Panc1 (cell line): ENCODE data around the gene TMEM132C. TPM values are rescaled to one million over a fixed set of nuclear protein-coding genes. Genes with fewer than 3 reads are reported as not detected.

Experiments
- ATAC-seq: fragments of 200-7000 bp; cut with Tn5 transposase; 2 replicates; pipeline ENCODE4 v1.9.1; 2020; ENCODE audit warnings: mild to moderate bottlenecking, moderate library complexity
- BruUV-seq: library from RNA; stranded (reverse); fragments of 400-500 nt; replicated peaks from 2 replicates; lab custom pipeline; 2021; lab: Mats Ljungman, UMichigan
- CTCF ChIA-PET: fragments of 300-600 bp; sonication (Branson Sonifier 250); formaldehyde crosslinking; loops from one replicate; lab custom pipeline; 2022; ENCODE audit warnings: antibody characterized with exemption; lab: Charles Lee
- POLR2A ChIA-PET: fragments of 300-600 bp; sonication (Branson Sonifier 250); formaldehyde crosslinking; loops from one replicate; lab custom pipeline; 2022; ENCODE audit warnings: antibody characterized with exemption; lab: Charles Lee
- DNase-seq: peaks from one replicate; pipeline ENCODE4 v3.0.0-alpha.2; 2010; ENCODE audit warnings: low read depth, low spot score
- H3K27ac ChIP-seq: 2 replicates; pipeline ENCODE4 v1.5.1; 2011; ENCODE audit warnings: mild to moderate bottlenecking, low read length, inconsistent platforms
- H3K27me3 ChIP-seq: fragments of 200-500 bp; sonication (Bioruptor generic); 2 replicates; pipeline ENCODE4 v1.6.0; 2014; ENCODE audit warnings: low read length, inconsistent platforms; ENCODE audit not compliant: control insufficient read depth, insufficient read depth
- H3K36me3 ChIP-seq: fragments of 200-500 bp; sonication (Bioruptor generic); 2 replicates; pipeline ENCODE4 v1.5.1; 2014; ENCODE audit warnings: inconsistent platforms, mild to moderate bottlenecking, low read length, moderate library complexity; ENCODE audit not compliant: control insufficient read depth, insufficient read depth
- H3K4me1 ChIP-seq: 2 replicates; pipeline ENCODE4 v1.5.1; 2011; ENCODE audit warnings: inconsistent platforms, mild to moderate bottlenecking, low read length, moderate library complexity; ENCODE audit not compliant: control insufficient read depth, insufficient read depth
- H3K4me3 ChIP-seq, 2 experiments: 2 replicates each; pipeline ENCODE4 v1.5.1; 2011 to 2012; ENCODE audit warnings: low read depth in 2 of 2, low read length in 2 of 2, mild to moderate bottlenecking in 2 of 2, inconsistent platforms in 1 of 2, moderate library complexity in 1 of 2
- H3K9me3 ChIP-seq: fragments of 200-500 bp; sonication (Bioruptor generic); 2 replicates; pipeline ENCODE4 v1.5.1; 2014; ENCODE audit warnings: low read depth, mild to moderate bottlenecking, inconsistent platforms, low read length, moderate library complexity; ENCODE audit not compliant: control insufficient read depth, insufficient read depth
- CTCF ChIP-seq: fragments of 450-650 bp; IDR thresholded peaks from 2 replicates; pipeline ENCODE4 v1.5.1; 2017; ENCODE audit warnings: mild to moderate bottlenecking
- POLR2AphosphoS5 ChIP-seq: IDR thresholded peaks from 2 replicates; pipeline ENCODE4 v1.6.1; 2012; ENCODE audit warnings: mild to moderate bottlenecking, low read depth, low read length, moderate library complexity
- REST ChIP-seq, 2 experiments: IDR thresholded peaks; 2 replicates each; pipeline ENCODE4 v1.6.1; 2011 to 2012; ENCODE audit warnings: low read depth in 2 of 2, control low read depth in 1 of 2, low read length in 1 of 2, mild to moderate bottlenecking in 1 of 2, moderate library complexity in 1 of 2; ENCODE audit not compliant: insufficient read depth in 1 of 2
- SIN3A ChIP-seq: IDR thresholded peaks from 2 replicates; pipeline ENCODE4 v1.6.1; 2012; ENCODE audit warnings: low read depth, mild to moderate bottlenecking, low read length, moderate library complexity, borderline replicate concordance; ENCODE audit not compliant: insufficient read depth
- TCF7L2 ChIP-seq: IDR thresholded peaks from 2 replicates; pipeline ENCODE4 v1.6.1; 2011; ENCODE audit warnings: mild to moderate bottlenecking, low read depth, low read length, inconsistent platforms
- in situ Hi-C: cut with HindIII; loops from 2 replicates; pipeline ENCODE4 v1.10.0; 2016; ENCODE audit warnings: low sequenced_read_pairs, low pct_unique_long_range_greater_than_20kb
- intact Hi-C: fragments of 100-400 bp; cut with micrococcal nuclease; formaldehyde crosslinking; loops from one replicate; pipeline ENCODE4 v1.10.0; 2022; ENCODE audit not compliant: unreplicated experiment
- total RNA-seq: library from RNA; stranded (reverse); gene quantifications from one replicate; pipeline ENCODE4 v1.2.1, GENCODE V29; 2021; ENCODE audit not compliant: unreplicated experiment

The TMEM132C gene
- total RNA-seq, 1 experiment from 2014 or later: not detected

GRCh38 chr12:128509170-128509569, 242.2 kb downstream of the TMEM132C start:
- POLR2A ChIA-PET: no interaction called here
- BruUV-seq: no TSS peak

GRCh38 chr12:128510511-128510910, 243.5 kb downstream of the TMEM132C start:
- TF ChIP-seq TCF7L2 (no peak), POLR2AphosphoS5 (no peak), SIN3A (no peak), CTCF (no peak), REST (IDR thresholded peaks at IDR 0.05; ENCODE audit: insufficient read depth in 1 of 2, low read depth in 2 of 2, low read length in 1 of 2) (no peak)
- no TSS peak for BruUV-seq
- Histone ChIP-seq H3K36me3 (no peaks in the 10 kb centered on the region), H3K4me1 (no peaks in the 10 kb centered on the region), H3K9me3 (no peaks in the 10 kb centered on the region), H3K27ac (no peak overlapping the region), H3K27me3 (peaks cover 4% of the 10 kb centered on the region; the same call in 1 of the 2 replicates), H3K4me3 (no peak overlapping the region)
- ChIA-PET POLR2A (no interaction called here), CTCF (no interaction called here)
- intact Hi-C loops (no loop called here), in situ Hi-C loops (no loop called here)
- DNase-seq (no peak), ATAC-seq (no peak)

More at GRCh38 chr12:128509170-128509569, 242.2 kb downstream of the TMEM132C start:
- ATAC-seq (no peak), DNase-seq (no peak)
- Histone ChIP-seq H3K27ac (no peak overlapping the region), H3K4me1 (no peaks in the 10 kb centered on the region), H3K9me3 (no peaks in the 10 kb centered on the region), H3K4me3 (no peak overlapping the region), H3K27me3 (peaks cover 4% of the 10 kb centered on the region; the same call in 1 of the 2 replicates), H3K36me3 (no peaks in the 10 kb centered on the region)
- CTCF ChIA-PET: no interaction called here
- intact Hi-C loops (no loop called here), in situ Hi-C loops (no loop called here)
- no peak for TF ChIP-seq TCF7L2
- no peak for TF ChIP-seq CTCF
- no peak for TF ChIP-seq SIN3A
- no peak for TF ChIP-seq POLR2AphosphoS5
- TF ChIP-seq REST (IDR thresholded peaks at IDR 0.05; ENCODE audit: insufficient read depth in 1 of 2, low read depth in 2 of 2, low read length in 1 of 2): no peak
